ENCODE data around the gene TMEM266.

TMEM266 gene

DNA sequence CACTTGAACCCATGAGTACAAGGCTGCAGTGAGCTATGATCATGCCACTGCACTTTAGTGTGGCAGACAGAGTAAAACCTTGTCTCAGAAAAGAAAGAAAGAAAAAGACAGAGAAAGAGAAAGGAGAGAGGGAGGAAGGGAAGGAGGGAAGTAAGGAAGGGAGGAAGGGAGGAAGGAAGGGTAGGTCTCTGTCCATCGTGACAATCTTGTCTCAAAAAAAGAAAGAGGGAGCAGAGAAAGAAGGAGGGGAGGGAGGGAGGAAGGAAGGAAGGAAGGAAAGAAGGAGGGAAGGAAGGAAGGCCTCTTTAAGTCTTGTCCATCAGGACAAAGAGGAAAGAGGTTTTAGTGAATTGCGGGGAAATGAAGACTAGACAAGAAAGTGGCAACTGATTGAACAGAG lies 129.3 kb downstream of the TMEM266 start:
- DNase-seq, result no peak

DNA sequence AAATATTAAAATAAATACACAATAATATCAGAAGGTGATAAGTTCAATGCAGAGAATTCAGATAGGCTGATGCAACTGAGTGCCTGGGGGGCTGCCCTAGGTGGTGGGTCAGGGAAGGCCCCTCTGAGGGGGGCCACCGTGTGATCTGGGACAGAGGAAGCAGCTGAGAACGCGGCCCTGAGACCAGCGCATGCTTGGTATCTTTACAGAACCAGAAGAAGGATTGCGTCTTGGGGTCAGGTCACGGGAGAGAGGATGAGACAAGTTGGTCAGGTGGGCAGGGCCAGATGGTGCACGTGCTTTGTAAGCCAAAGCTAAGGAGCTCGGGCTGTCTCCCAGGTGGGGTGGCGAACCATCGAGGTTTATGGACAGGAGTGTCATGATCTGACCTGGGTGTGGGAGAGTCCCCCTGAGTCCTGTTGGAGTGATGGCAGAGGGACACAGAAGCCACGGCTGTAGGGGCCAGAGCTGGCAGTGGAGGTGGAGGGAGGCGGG lies 130.3 kb downstream of the TMEM266 start:
- DNase-seq, result no peak

DNA sequence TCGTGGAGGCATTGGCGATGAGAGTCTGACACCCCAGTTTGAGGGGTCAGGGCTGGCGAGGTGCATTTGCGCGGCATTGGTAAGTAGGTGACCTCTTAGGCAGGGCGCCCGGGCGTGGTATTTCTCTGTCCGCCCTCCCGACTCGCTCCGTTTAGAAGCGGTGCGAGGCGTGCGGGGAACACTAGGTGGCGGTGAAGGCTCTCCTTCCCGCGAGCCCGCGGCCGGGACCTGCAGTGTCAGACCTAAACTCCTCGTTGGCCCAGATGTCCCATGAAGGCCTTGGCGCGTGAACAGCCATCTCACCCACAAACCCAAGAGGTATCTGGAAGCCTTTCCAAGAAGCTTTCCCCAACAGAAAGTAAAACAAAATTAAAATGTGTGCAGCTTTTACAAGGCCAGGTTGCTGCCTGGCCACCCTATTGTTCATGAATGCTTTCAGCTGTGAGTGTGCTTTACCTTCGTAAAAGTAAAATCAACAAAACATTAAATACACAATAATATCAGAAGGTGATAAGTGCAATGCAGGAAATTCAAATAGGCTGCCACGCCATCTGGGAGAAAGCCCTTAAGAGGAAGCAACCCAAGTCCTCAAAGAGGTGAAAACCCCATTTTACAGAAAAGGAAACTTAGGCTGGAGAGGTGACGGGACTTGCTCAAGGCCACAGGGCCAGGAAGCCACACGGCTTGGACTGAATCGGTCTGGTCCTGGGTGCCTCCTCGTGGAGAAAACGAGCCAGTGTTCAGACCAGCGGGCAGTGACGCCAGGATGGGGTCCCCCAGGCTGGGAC lies 131.2 kb downstream of the TMEM266 start:
- DNase-seq, result peak; percentile 64

DNA sequence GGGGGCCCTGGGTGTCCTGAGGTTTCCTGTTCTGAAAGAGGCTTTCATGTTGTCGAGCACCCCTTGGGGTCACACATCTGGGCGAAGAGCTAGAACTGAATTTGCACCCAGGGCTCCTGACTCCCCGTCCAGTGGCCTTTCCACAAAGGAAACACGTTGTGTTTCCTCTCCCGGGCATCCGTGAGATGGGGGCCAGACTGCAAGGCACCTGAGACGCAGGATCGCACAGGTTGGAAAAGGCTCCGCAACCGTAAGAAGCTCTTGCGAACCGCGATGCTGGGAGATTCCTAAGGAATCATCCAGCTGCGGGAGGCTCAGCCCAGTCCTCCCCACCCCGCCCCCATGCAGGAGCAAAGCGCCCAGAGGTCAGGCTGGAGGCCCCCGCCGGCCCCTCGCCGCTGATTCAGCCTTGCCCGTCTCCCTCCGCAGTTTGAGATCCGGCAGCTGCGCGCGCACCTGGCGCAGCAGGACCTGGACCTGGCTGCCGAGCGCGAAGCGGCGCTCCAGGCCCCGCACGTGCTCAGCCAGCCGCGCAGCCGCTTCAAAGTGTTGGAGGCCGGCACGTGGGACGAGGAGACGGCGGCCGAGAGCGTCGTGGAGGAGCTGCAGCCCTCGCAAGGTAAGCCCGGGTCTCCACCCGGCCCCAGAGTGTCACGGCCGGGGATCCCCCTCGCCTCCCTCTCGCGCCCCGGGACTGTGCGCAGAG lies 131.9 kb downstream of the TMEM266 start:
- no peak for DNase-seq

GRCh38 chr15:76192715-76193114 lies 132.9 kb downstream of the TMEM266 start:
- DNase-seq, result no peak

GRCh38 chr15:76193934-76194333 lies 134.1 kb downstream of the TMEM266 start:
- no peak for DNase-seq

GRCh38 chr15:76195506-76196268 lies 135.9 kb downstream of the TMEM266 start:
- no peak for DNase-seq

- peak; percentile 12 for DNase-seq
These were observed 136.8 kb downstream of the TMEM266 start for GRCh38 chr15:76196269-76197231.

- DNase-seq, result no peak
These were observed 138.1 kb downstream of the TMEM266 start for GRCh38 chr15:76197703-76198455.

- DNase-seq, result no peak
These were observed 138.8 kb downstream of the TMEM266 start for GRCh38 chr15:76198456-76199105.

- no peak for DNase-seq
These were observed 139.6 kb downstream of the TMEM266 start for GRCh38 chr15:76199106-76200082.

- no peak for DNase-seq
These were observed 140.3 kb downstream of the TMEM266 start for GRCh38 chr15:76200083-76200465.

DNA sequence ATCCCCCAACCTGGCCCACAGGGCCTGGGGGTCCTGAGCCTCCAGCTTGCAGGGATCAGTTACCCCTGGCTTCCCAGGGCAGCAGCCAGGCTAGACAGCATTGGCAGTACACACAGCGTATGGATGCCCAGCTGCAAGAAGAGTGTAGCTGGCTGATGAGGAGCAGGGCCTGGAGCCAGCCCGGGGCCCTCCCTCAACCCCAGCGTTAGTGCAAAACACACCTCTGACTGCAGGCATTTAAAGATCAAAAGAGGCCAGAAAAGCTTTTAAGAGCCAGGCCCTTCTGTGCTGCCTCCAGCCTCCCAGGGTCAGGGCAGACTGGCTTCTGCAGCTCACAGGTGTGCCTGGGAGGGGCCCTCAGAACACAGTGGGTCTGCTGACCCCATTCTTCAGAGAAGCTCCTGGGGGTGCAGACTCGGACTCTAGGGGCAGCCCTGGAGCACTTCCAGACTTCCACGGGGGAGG lies 140.9 kb downstream of the TMEM266 start:
- DNase-seq, result no peak

DNA sequence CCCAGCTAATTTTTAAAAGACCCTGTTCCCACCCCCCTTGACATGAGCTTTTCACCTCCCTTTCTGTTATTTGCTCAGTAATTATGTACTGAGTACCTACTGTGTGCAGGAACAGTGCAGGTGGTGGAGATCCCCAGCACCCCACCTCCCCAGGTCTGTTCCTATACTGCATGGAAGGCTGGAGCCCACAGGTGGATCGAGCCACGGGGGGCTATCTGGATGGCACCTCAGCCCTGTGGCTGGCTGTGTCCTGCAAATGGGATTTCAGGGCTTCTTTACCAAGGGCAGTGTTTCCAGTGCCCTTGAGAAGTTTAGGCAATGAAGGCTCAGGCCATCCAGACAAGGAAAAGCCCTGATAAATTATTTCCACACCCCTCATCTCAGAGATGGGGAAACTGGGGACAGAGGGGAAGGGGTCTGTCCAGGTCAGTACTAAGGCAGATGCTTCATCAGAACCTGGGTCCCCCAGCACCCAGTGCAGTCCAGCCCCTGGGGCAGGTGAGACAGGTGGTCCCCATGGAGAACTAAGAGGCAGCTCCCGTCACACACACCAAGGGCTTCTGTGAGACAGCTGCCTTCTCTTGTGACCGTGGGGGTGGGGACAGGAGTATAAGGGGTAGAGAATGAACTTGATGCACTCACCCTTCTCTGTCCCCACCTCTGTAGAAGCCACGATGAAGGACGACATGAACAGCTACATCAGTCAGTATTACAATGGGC lies 141.9 kb downstream of the TMEM266 start:
- DNase-seq, result no peak

GRCh38 chr15:76203346-76204108 lies 143.7 kb downstream of the TMEM266 start:
- DNase-seq, result no peak

- DNase-seq, result no peak
These were observed 144.5 kb downstream of the TMEM266 start for GRCh38 chr15:76204109-76204845.

DNA sequence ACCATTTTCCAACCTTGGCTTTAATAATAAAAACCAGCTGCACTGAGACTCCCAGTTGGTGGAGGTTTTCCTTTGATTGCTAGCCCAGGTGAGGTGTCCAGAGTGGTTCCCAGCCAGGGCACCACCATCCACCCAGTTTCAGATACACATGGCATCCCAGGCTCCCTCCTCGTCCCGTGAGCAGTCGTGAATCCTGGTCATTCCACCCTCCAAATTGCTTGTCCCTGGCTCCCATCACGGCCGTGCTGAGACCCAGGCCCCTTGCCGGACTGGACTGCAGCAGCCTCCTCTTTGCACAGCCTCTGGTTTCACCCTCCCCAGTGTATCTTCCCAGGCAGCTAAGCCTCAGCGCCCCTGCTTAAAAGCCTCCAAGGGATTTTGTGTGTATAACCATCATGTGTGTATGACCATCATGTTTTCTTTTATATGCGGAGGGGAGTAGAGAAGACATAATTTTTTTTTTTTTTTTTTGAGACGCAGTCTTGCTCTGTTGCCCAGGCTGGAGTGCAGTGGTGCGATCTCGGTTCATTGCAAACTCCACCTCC lies 145.2 kb downstream of the TMEM266 start:
- DNase-seq, result no peak
